Suprapubic skin (tissue), 4 donors: ENCODE measurements around the gene KRTAP10-6. TPM values are rescaled to one million over a fixed set of nuclear protein-coding genes. Genes with fewer than 3 reads are reported as not detected.

Source experiments
- DNase-seq, 2 donors: peaks; one replicate each; pipeline ENCODE4 v3.0.0-alpha.2; 2019; ENCODE audit warnings: low spot score in 2 of 2
- H3K27ac ChIP-seq: fragments of 200-600 bp; sonication (generic); one replicate; pipeline ENCODE4 v1.5.1; 2019
- H3K27me3 ChIP-seq: fragments of 200-600 bp; sonication (generic); one replicate; pipeline ENCODE4 v1.5.1; 2019
- H3K36me3 ChIP-seq: fragments of 200-600 bp; sonication (generic); one replicate; pipeline ENCODE4 v1.5.1; 2019
- H3K4me1 ChIP-seq: fragments of 200-600 bp; sonication (generic); one replicate; pipeline ENCODE4 v1.5.1; 2019
- H3K4me3 ChIP-seq: fragments of 200-600 bp; sonication (generic); one replicate; pipeline ENCODE4 v1.5.1; 2019; ENCODE audit warnings: mild to moderate bottlenecking
- H3K9me3 ChIP-seq: fragments of 200-600 bp; sonication (generic); one replicate; pipeline ENCODE4 v1.5.1; 2019
- CTCF ChIP-seq, 2 donors: fragments of 200-600 bp in 1 of 2; fragments of 450-650 bp in 1 of 2; sonication (generic) in 1 of 2; IDR thresholded peaks; one replicate each; pipeline ENCODE4 v1.5.1; 2016 to 2019; ENCODE audit warnings: antibody characterized with exemption in 2 of 2, mild to moderate bottlenecking in 1 of 2, moderate library complexity in 1 of 2
- EP300 ChIP-seq: sonication (generic); formaldehyde crosslinking; IDR thresholded peaks from one replicate; pipeline ENCODE4 v1.6.1; 2017; ENCODE audit warnings: antibody characterized with exemption
- POLR2A ChIP-seq, 2 donors: fragments of 450-650 bp; IDR thresholded peaks; one replicate each; pipeline ENCODE4 v1.6.1; 2017; ENCODE audit warnings: antibody characterized with exemption in 2 of 2, mild to moderate bottlenecking in 2 of 2, moderate library complexity in 2 of 2
- POLR2AphosphoS5 ChIP-seq, 3 donors: sonication (generic); formaldehyde crosslinking; IDR thresholded peaks; one replicate each; pipeline ENCODE4 v1.6.1; 2017; ENCODE audit warnings: antibody characterized with exemption in 3 of 3
- WGBS: methylation state at CpG from one replicate; pipeline ENCODE4 v1.1.5; 2018; 5-methylcytosine and 5-hydroxymethylcytosine counted together
- total RNA-seq, 4 donors: library from RNA; depleted of rRNA; stranded (reverse); fragments of >200 nt; gene quantifications; one replicate each; pipeline ENCODE4 v1.1.0, GENCODE V29; 2016

The KRTAP10-6 gene
- total RNA-seq, 4 donors from 2014 or later, result 2.0 to 3.1 TPM; not detected in 2

- 69% methylated on average over 8 of the region's 10 CpGs for WGBS
- no peaks in the 10 kb centered on the region for H3K36me3 ChIP-seq
- peak in 1 of 2 donors; percentile 81 for DNase-seq
- no peak overlapping the region for H3K4me3 ChIP-seq
- TF ChIP-seq POLR2AphosphoS5 (IDR thresholded peaks at IDR 0.05) (no peak), CTCF (IDR thresholded peaks at IDR 0.05) (no peak), EP300 (no peak), POLR2A (IDR thresholded peaks at IDR 0.05) (no peak)
- H3K27me3 ChIP-seq, result peaks cover 44% of the 10 kb centered on the region
- H3K9me3 ChIP-seq, result no peaks in the 10 kb centered on the region
- no peak overlapping the region for H3K27ac ChIP-seq
- peaks cover 10% of the 10 kb centered on the region for H3K4me1 ChIP-seq
These were observed 2.0 kb downstream of the KRTAP10-6 start for GRCh38 chr21:44590311-44590721.

- H3K27ac ChIP-seq, result no peak overlapping the region
- peaks cover 48% of the 10 kb centered on the region for H3K27me3 ChIP-seq
- H3K36me3 ChIP-seq, result no peaks in the 10 kb centered on the region
- H3K4me1 ChIP-seq, result peaks cover 10% of the 10 kb centered on the region
- no peak overlapping the region for H3K4me3 ChIP-seq
- 82% methylated on average over 16 of the region's 24 CpGs for WGBS
- DNase-seq, result peak in 1 of 2 donors; percentile 77
- H3K9me3 ChIP-seq, result no peaks in the 10 kb centered on the region
- TF ChIP-seq CTCF (IDR thresholded peaks at IDR 0.05), result no peak
- no peak for TF ChIP-seq POLR2AphosphoS5 (IDR thresholded peaks at IDR 0.05)
- TF ChIP-seq POLR2A (IDR thresholded peaks at IDR 0.05), result no peak
- no peak for TF ChIP-seq EP300
These were observed 2.6 kb downstream of the KRTAP10-6 start for GRCh38 chr21:44589586-44590305.

- TF ChIP-seq POLR2AphosphoS5 (IDR thresholded peaks at IDR 0.05) (no peak), EP300 (no peak), POLR2A (IDR thresholded peaks at IDR 0.05) (no peak), CTCF (IDR thresholded peaks at IDR 0.05) (no peak)
- DNase-seq, result no peak
- Histone ChIP-seq H3K27me3 (peaks cover 52% of the 10 kb centered on the region), H3K4me1 (peaks cover 10% of the 10 kb centered on the region), H3K27ac (no peak overlapping the region), H3K4me3 (no peak overlapping the region), H3K36me3 (no peaks in the 10 kb centered on the region), H3K9me3 (no peaks in the 10 kb centered on the region)
- WGBS, result 97% methylated on average over 2 of the region's 2 CpGs
These were observed 3.2 kb downstream of the KRTAP10-6 start for GRCh38 chr21:44589094-44589493.

- Histone ChIP-seq H3K27me3 (peaks cover 43% of the 10 kb centered on the region), H3K9me3 (no peaks in the 10 kb centered on the region), H3K4me3 (no peak overlapping the region), H3K36me3 (no peaks in the 10 kb centered on the region), H3K4me1 (no peaks in the 10 kb centered on the region), H3K27ac (no peak overlapping the region)
- DNase-seq, result no peak
- 67% methylated on average over 3 of the region's 3 CpGs for WGBS
- TF ChIP-seq POLR2A (IDR thresholded peaks at IDR 0.05) (no peak), EP300 (no peak), CTCF (IDR thresholded peaks at IDR 0.05) (no peak), POLR2AphosphoS5 (IDR thresholded peaks at IDR 0.05) (no peak)
These were observed 6.4 kb downstream of the KRTAP10-6 start for GRCh38 chr21:44585892-44586291.

GRCh38 chr21:44583800-44584147, 8.5 kb downstream of the KRTAP10-6 start:
- DNase-seq, result no peak
- TF ChIP-seq CTCF (IDR thresholded peaks at IDR 0.05) (no peak), EP300 (no peak), POLR2A (IDR thresholded peaks at IDR 0.05) (no peak), POLR2AphosphoS5 (IDR thresholded peaks at IDR 0.05) (no peak)
- H3K4me1 ChIP-seq, result peaks cover 4% of the 10 kb centered on the region
- no peaks in the 10 kb centered on the region for H3K36me3 ChIP-seq
- H3K27ac ChIP-seq, result no peak overlapping the region
- no peak overlapping the region for H3K4me3 ChIP-seq
- WGBS, result 51% methylated on average over 6 of the region's 6 CpGs
- peaks cover 24% of the 10 kb centered on the region for H3K27me3 ChIP-seq
- H3K9me3 ChIP-seq, result no peaks in the 10 kb centered on the region
